SK-N-SH treated with all-trans-retinoic acid at 6 μM for 48 hours (cell line): Measurements from ENCODE around the gene TAPBP.
"Not testable (repeated sequence)": the region's sequence is repeated elsewhere in the genome, so short reads cannot be mapped to it uniquely, and the experiment has no call there.

Experiments used
- ATAC-seq: fragments of 200-7000 bp; cut with Tn5 transposase; 3 replicates; pipeline ENCODE4 v1.9.1; 2020; ENCODE audit warnings: mild to moderate bottlenecking, moderate library complexity
- ARNTL ChIP-seq: fragments of 450-650 bp; formaldehyde crosslinking; IDR thresholded peaks from 2 replicates; pipeline ENCODE4 v1.5.0; 2020; ENCODE audit warnings: low read depth, mild to moderate bottlenecking, moderate library complexity, borderline replicate concordance
- BACH2 ChIP-seq: fragments of 250-450 bp; sonication (Bioruptor Pico); IDR thresholded peaks from 2 replicates; pipeline ENCODE4 v1.9.0; 2021; ENCODE audit warnings: mild to moderate bottlenecking, borderline replicate concordance
- ESRRG ChIP-seq: fragments of 250-450 bp; sonication (Bioruptor Pico); IDR thresholded peaks from 2 replicates; pipeline ENCODE4 v1.6.1; 2021; ENCODE audit warnings: mild to moderate bottlenecking
- ISL1 ChIP-seq: fragments of 250-450 bp; sonication (Bioruptor Pico); IDR thresholded peaks from 2 replicates; pipeline ENCODE4 v2.1.2; 2022; ENCODE audit warnings: mild to moderate bottlenecking, moderate library complexity
- OSR1 ChIP-seq: fragments of 250-450 bp; sonication (Bioruptor Pico); IDR thresholded peaks from 2 replicates; pipeline ENCODE4 v1.8.0; 2022; ENCODE audit warnings: moderate library complexity, mild to moderate bottlenecking, inconsistent platforms
- PPARA ChIP-seq: fragments of 250-450 bp; sonication (Bioruptor Pico); IDR thresholded peaks from 2 replicates; pipeline ENCODE4 v1.5.0; 2020; ENCODE audit warnings: mild to moderate bottlenecking, borderline replicate concordance
- RARB ChIP-seq: fragments of 250-450 bp; sonication (Bioruptor Pico); IDR thresholded peaks from 2 replicates; pipeline ENCODE4 v1.8.0; 2021; ENCODE audit warnings: mild to moderate bottlenecking, moderate library complexity
- TCF4 ChIP-seq: fragments of 250-450 bp; sonication (Bioruptor Pico); IDR thresholded peaks from 2 replicates; pipeline ENCODE4 v1.8.0; 2021; ENCODE audit warnings: mild to moderate bottlenecking, moderate library complexity, borderline replicate concordance
- TOX ChIP-seq: fragments of 250-450 bp; sonication (Bioruptor Pico); IDR thresholded peaks from 2 replicates; pipeline ENCODE4 v1.8.0; 2021; ENCODE audit warnings: mild to moderate bottlenecking, moderate library complexity, borderline replicate concordance
- ZC3H10 ChIP-seq: fragments of 250-450 bp; sonication (Bioruptor Pico); IDR thresholded peaks from 2 replicates; pipeline ENCODE4 v1.5.1; 2021; ENCODE audit warnings: mild to moderate bottlenecking, moderate library complexity
- ZNF565 ChIP-seq: fragments of 450-650 bp; formaldehyde crosslinking; conservative IDR thresholded peaks from 2 replicates; pipeline ENCODE4 v1.5.0; 2020; ENCODE audit warnings: low read depth, mild to moderate bottlenecking, moderate library complexity
- ZNF70 ChIP-seq: fragments of 450-650 bp; formaldehyde crosslinking; IDR thresholded peaks from 2 replicates; pipeline ENCODE4 v1.5.0; 2020; ENCODE audit warnings: mild to moderate bottlenecking, moderate library complexity
- ZNF8 ChIP-seq: fragments of 450-650 bp; formaldehyde crosslinking; IDR thresholded peaks from 2 replicates; pipeline ENCODE4 v1.5.0; 2020; ENCODE audit warnings: mild to moderate bottlenecking, moderate library complexity
- TF ChIP-seq, protein P1 (sequence below): fragments of 250-450 bp; sonication (Bioruptor Pico); IDR thresholded peaks from 2 replicates; pipeline ENCODE4 v1.5.1; 2021; ENCODE audit warnings: mild to moderate bottlenecking, moderate library complexity
- TF ChIP-seq, protein P2 (sequence below): fragments of 250-450 bp; sonication (Bioruptor Pico); IDR thresholded peaks from 2 replicates; pipeline ENCODE4 v1.8.0; 2020; ENCODE audit warnings: mild to moderate bottlenecking, moderate library complexity, borderline replicate concordance
- TF ChIP-seq, protein P3 (sequence below): fragments of 250-450 bp; sonication (Bioruptor Pico); IDR thresholded peaks from 2 replicates; pipeline ENCODE4 v1.8.0; 2021; ENCODE audit warnings: low read depth, mild to moderate bottlenecking, moderate library complexity, borderline replicate concordance

TAPBP gene

DNA sequence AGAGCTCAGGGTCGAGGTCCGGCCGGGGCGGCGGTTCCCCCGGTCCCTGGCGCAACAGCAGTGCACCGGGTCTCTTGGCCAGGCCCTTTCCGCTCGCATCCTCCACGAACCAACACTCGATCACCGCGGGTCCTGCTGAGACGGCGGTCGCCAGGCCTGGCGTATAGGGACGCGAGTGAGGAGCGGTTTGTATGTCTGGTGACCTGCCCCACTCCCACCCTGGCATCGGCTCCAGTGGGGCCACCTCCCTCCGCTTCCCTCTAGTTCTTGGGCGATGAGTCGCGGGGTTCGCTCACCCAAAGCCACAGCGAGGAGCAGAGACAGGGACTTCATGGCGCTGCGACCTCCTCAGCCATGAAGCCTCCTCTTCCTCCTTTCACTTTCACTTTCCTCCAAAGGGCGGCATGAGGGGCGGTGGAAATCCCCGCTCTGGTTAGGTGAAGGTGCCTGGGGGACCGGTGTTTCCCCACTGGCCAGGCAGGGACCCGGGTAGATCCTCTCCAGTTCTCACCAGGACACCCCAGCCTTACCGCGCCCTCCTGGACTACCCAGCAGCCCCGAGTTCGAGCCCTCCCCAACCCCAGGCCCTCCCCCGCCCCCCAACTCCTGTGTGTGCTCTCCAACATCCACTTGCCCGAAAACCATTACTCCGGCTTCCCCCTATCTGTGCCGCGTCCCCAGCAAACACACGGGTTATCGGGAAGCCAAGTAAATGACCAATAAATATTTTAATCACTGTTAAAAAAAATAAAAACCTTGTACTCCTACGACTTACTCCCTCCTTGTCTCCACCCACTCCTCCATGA lies at the start of gene TAPBP:
TSS of gene TAPBP (minus strand) at position 370 of the 806 bp plus-strand sequence. CDS start at position 333, 37 bp downstream.
- peak; percentile 25 for ATAC-seq
- no peak for TF ChIP-seq RARB (CRISPR knock-in tag)
- TF ChIP-seq ZNF8 (CRISPR knock-in tag), result no peak
- TF ChIP-seq ZNF565 (CRISPR knock-in tag), result no peak
- TF ChIP-seq, protein P1, sequence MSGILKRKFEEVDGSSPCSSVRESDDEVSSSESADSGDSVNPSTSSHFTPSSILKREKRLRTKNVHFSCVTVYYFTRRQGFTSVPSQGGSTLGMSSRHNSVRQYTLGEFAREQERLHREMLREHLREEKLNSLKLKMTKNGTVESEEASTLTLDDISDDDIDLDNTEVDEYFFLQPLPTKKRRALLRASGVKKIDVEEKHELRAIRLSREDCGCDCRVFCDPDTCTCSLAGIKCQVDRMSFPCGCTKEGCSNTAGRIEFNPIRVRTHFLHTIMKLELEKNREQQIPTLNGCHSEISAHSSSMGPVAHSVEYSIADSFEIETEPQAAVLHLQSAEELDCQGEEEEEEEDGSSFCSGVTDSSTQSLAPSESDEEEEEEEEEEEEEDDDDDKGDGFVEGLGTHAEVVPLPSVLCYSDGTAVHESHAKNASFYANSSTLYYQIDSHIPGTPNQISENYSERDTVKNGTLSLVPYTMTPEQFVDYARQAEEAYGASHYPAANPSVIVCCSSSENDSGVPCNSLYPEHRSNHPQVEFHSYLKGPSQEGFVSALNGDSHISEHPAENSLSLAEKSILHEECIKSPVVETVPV, result no peak
- TF ChIP-seq ZNF70 (CRISPR knock-in tag), result no peak
- TF ChIP-seq ARNTL, result no peak
- TF ChIP-seq, protein P2, sequence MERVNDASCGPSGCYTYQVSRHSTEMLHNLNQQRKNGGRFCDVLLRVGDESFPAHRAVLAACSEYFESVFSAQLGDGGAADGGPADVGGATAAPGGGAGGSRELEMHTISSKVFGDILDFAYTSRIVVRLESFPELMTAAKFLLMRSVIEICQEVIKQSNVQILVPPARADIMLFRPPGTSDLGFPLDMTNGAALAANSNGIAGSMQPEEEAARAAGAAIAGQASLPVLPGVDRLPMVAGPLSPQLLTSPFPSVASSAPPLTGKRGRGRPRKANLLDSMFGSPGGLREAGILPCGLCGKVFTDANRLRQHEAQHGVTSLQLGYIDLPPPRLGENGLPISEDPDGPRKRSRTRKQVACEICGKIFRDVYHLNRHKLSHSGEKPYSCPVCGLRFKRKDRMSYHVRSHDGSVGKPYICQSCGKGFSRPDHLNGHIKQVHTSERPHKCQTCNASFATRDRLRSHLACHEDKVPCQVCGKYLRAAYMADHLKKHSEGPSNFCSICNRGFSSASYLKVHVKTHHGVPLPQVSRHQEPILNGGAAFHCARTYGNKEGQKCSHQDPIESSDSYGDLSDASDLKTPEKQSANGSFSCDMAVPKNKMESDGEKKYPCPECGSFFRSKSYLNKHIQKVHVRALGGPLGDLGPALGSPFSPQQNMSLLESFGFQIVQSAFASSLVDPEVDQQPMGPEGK, result no peak
- no peak for TF ChIP-seq PPARA (CRISPR knock-in tag)
- no peak for TF ChIP-seq ISL1
- TF ChIP-seq, protein P3, sequence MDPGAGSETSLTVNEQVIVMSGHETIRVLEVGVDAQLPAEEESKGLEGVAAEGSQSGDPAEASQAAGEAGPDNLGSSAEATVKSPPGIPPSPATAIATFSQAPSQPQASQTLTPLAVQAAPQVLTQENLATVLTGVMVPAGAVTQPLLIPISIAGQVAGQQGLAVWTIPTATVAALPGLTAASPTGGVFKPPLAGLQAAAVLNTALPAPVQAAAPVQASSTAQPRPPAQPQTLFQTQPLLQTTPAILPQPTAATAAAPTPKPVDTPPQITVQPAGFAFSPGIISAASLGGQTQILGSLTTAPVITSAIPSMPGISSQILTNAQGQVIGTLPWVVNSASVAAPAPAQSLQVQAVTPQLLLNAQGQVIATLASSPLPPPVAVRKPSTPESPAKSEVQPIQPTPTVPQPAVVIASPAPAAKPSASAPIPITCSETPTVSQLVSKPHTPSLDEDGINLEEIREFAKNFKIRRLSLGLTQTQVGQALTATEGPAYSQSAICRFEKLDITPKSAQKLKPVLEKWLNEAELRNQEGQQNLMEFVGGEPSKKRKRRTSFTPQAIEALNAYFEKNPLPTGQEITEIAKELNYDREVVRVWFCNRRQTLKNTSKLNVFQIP, result no peak
- no peak for TF ChIP-seq ESRRG (CRISPR knock-in tag)

DNA sequence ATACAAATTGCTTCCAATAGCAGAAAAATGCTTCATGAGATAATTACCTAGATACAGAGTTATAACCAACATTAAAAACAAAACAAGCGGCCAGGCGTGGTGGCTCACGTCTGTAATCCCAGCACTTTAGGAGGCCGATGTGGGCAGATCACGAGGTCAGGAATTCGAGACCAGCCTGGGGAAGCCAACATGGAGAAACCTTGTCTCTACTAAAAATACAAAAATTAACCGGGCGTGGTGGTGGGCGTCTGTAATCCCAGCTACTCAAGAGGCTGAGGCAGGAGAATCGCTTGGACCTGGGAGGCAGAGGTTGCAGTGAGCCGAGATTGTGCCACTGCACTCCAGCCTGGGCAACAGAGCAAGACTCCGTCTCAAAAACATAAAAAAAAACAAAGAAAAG lies 49.6 kb upstream of the TAPBP start:
- not testable (repeated sequence) for ATAC-seq

DNA sequence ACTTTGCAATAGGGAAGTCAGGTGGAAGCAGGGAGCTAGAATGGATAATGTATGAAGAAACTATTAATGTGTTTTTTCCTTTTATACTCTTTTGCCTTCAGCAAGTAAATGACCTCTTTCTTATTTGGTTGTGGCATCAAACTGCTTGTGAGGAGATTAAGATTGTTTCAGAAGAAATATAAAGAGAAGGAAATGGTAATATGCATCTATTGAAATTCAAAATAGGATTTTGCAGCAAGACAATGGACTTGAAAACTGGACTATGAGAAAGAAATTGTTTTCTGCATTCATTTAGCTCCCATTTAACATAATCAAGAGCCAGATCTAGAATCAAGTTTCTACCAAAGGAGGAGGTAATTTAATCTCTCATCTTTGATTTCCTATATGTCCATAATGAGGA lies 45.5 kb upstream of the TAPBP start:
- TF ChIP-seq ZC3H10 (CRISPR knock-in tag), result no peak
- TF ChIP-seq ZNF70 (CRISPR knock-in tag), result no peak
- no peak for TF ChIP-seq TCF4 (CRISPR knock-in tag)
- TF ChIP-seq ZNF565 (CRISPR knock-in tag), result no peak
- no peak for TF ChIP-seq TOX
- no peak for TF ChIP-seq ZNF8 (CRISPR knock-in tag)
- TF ChIP-seq ISL1, result no peak
- TF ChIP-seq BACH2 (CRISPR knock-in tag), result no peak
- TF ChIP-seq ESRRG (CRISPR knock-in tag), result no peak
- no peak for ATAC-seq

DNA sequence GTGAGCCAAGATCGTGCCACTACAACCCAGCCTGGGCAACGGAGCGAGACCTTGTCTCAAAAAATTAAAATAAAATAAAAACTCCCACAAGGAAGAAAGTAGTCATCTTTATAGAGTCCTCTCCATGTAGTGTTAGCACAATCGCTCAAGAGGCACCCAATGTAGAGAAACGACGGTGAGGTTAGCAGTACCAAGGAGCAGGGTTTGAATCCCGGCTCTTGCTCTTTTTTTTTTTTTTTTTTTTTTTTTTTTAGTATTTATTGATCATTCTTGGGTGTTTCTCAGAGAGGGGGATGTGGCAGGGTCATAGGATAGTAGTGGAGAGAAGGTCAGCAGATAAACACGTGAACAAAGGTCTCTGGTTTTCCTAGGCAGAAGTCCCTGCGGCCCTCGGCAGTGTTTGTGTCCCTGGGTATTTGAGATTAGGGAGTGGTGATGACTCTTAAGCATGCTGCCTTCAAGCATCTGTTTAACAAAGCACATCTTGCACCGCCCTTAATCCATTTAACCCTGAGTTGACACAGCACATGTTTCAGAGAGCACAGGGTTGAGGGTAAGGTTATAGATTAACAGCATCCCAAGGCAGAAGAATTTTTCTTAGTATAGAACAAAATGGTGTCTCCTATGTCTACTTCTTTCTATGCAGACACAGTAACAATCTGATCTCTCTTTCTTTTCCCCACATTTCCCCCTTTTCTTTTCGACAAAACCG lies 43.4 kb upstream of the TAPBP start:
- not testable (repeated sequence) for ATAC-seq

DNA sequence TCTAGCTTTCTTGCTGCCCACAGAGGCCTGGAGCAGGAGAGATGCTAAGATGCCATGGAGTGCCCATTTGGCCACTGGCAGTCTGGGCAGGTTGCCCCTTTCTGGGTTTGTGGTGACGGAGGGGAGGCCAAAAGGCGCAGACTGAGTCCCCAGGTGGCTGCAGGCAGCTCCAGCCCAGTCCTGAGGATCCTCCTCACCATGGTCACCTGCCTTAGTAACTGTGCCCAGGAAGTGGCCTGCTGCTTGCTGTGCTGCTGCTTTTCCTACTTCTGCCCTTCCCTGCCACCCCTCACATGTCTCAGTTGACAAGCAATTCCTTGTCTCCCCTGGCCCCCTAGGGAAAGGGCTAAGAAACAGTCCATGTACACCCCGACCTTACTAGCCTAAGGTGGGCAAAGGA lies 42.4 kb upstream of the TAPBP start:
- ATAC-seq, result no peak
- no peak for TF ChIP-seq PPARA (CRISPR knock-in tag)
- TF ChIP-seq, protein P1, result no peak
- TF ChIP-seq TCF4 (CRISPR knock-in tag), result no peak
- no peak for TF ChIP-seq OSR1

DNA sequence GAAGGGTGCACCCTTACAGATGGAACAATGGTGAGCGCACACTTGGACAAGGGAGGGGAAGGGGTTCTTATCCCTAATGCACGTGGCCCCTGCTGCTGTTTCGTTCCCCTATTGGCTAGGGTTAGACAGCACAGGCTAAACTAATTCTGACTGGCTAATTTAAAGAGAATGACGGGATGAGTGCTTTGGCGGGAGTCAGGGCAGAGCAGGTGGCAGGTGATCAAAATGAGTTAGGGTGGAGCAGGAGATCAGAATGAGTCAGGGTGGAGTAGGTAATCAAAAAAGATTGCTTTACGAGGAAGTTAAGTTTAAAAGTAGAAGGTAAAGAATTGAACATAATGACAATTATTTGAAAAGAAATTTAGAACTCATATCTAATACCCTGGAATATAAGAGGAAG lies 42.0 kb upstream of the TAPBP start:
- not testable (repeated sequence) for ATAC-seq
